ENCODE measurements around the gene USP32.
"Not testable (repeated sequence)": the region's sequence is repeated elsewhere in the genome, so short reads cannot be mapped to it uniquely, and the experiment has no call there.

Gene USP32

DNA sequence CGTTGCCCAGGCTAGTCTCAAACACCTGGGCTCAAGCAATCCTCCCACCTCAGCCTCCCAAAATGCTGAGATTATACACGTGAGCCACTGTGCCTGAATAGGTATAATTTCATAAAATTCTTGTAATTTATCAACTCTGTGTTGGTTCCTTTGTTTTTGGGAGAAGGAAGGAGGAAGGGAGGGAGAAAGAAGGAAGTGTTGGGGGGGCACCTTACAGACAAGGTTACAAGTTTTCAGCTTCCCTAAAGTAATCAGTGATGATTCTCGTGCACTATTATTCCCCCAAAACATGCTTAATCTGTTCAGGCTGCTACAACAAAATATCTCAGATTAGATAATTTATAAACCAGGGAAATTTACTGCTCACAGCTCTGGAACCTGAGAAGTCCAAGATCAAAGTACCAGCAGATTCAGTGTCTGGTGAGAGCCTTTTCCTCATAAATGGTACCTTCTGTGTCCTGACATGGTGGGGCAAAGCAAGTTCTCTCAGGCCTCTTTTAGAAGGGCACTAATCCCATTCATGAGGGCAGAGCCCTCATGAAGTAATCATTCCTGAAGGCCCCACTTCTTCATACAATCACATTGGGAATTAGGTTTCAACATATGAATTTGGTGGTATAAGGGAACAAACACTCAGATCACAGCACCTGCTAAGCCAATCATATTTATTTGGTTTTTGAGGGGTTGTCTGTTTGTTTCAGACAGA lies 28.1 kb downstream of the USP32 start:
- H3K4me1 Mint-ChIP-seq: peaks cover 8% of the 10 kb centered on the region
- peaks cover 4% of the 10 kb centered on the region for H3K36me3 Mint-ChIP-seq
- no peak overlapping the region for H3K4me3 Mint-ChIP-seq
- no peaks in the 10 kb centered on the region for H3K27me3 Mint-ChIP-seq
- no peak overlapping the region for H3K27ac Mint-ChIP-seq
- H3K9me3 Mint-ChIP-seq: no peaks in the 10 kb centered on the region

DNA sequence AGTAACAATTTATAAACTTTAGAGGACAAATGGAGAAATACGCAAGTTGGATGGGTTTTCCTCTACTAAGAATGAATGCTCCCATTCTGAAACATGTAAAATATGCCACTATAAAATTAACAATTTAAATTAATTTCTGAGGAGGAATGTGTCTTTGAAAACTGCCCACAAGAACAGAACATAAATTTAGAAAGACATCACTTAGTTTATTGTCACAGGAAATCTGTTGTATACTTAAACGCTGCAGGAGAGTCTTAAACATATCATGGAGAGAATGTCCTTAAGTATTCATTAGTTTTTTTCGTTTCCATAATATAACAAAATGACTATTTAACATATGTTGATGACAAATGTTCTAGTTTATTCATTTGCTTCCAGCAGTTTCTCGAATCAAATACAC lies 29.6 kb downstream of the USP32 start:
- Mint-ChIP-seq H3K36me3 (peaks cover 2% of the 10 kb centered on the region), H3K9me3 (no peaks in the 10 kb centered on the region), H3K27ac (no peak overlapping the region), H3K4me3 (no peak overlapping the region), H3K27me3 (no peaks in the 10 kb centered on the region), H3K4me1 (no peaks in the 10 kb centered on the region)

DNA sequence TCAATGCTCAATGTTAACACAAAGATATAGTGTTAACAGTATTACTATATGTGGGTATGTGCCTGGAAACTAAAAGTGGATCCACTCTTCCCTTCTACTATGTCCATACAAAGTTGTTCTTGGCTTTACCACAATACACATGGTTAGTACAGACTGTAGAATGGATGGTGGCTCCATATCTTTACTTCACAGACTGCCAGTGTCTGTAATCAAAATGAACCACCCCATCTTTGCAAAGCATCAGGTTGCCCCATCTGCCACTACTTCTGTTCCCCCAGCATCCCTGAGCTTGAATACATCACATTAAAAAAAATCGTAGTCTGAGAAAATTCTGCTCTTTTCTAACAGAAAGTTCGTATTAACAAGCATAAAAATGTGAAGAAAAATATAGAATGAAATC lies 30.0 kb downstream of the USP32 start:
- no peak overlapping the region for H3K27ac Mint-ChIP-seq
- H3K36me3 Mint-ChIP-seq: peaks cover 3% of the 10 kb centered on the region
- H3K4me3 Mint-ChIP-seq: no peak overlapping the region
- no peaks in the 10 kb centered on the region for H3K9me3 Mint-ChIP-seq
- H3K27me3 Mint-ChIP-seq: no peaks in the 10 kb centered on the region
- peaks cover 2% of the 10 kb centered on the region for H3K4me1 Mint-ChIP-seq

DNA sequence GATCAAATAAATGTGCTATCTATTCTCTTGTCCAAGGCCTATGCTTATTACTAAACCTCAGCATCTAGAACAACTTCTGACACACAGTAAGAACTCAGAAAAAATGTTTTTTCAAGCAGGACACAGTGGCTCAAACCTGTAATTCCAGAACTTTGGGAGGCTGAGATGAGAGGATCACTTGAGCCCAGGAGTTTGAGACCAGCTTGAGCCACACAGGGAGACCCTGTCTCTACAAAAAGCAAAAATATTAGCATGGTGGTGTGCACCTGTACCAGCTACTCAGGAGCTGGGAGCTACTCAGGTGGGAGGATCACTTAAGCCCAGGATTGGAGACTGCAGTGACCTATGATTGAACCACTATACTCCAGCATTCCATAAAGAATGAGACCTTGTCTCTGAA lies 32.5 kb downstream of the USP32 start:
- no peak overlapping the region for H3K4me3 Mint-ChIP-seq
- no peaks in the 10 kb centered on the region for H3K27me3 Mint-ChIP-seq
- H3K27ac Mint-ChIP-seq: no peak overlapping the region
- H3K36me3 Mint-ChIP-seq: peaks cover 10% of the 10 kb centered on the region
- peaks cover 6% of the 10 kb centered on the region for H3K9me3 Mint-ChIP-seq
- peaks cover 24% of the 10 kb centered on the region for H3K4me1 Mint-ChIP-seq

DNA sequence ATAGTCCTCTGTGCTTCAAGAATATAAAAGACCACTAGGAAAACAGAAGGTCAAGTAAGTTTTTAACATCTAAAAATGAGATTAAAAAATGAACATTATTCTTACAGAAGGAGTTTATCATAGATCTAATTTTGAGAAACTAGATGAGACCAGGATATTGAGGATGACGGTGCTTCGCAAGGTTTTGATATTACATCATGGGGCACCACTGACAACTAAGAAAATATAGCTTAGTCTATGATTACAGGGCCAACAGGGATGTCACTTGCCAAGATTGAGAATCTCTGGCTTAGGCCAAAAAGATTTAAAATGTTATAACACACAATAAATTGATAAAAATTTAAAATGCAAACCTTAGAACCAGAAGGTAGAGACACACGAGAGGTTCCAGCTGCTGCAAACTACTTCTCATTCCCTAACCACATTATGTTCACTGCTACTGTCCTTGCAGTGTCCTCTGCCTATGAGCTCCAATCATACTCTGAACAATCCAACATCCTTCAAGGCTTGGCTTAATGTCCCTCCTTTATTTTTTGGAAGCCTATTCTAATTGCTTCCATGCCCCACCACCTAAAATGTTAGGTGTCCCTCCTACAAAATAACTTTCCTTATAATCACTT lies 33.2 kb downstream of the USP32 start:
- Mint-ChIP-seq H3K36me3 (peaks cover 10% of the 10 kb centered on the region), H3K27me3 (no peaks in the 10 kb centered on the region), H3K4me1 (peaks cover 29% of the 10 kb centered on the region), H3K4me3 (no peak overlapping the region), H3K9me3 (peaks cover 6% of the 10 kb centered on the region), H3K27ac (no peak overlapping the region)

DNA sequence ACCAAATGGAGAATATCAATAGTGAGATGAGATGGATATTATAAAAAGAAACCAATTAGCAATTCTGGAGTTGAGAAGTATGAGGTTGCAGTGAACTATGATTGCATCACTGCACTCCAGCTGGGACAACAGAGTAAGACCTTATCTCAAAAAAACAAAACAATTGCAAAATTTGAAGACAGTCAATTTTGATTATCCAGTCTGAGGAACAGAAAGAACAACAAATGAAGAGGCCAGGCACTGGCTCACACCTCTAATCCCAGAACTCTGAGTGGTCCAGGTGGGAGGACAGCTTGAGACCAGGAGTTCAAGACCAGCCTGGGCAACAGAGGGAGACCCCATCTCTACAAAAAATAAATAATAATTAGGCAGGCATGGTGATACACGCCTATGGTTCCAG lies 35.0 kb downstream of the USP32 start:
- Mint-ChIP-seq H3K27ac (no peak overlapping the region), H3K4me1 (peaks cover 29% of the 10 kb centered on the region), H3K4me3 (no peak overlapping the region), H3K27me3 (no peaks in the 10 kb centered on the region), H3K9me3 (peaks cover 6% of the 10 kb centered on the region), H3K36me3 (peaks cover 13% of the 10 kb centered on the region)

DNA sequence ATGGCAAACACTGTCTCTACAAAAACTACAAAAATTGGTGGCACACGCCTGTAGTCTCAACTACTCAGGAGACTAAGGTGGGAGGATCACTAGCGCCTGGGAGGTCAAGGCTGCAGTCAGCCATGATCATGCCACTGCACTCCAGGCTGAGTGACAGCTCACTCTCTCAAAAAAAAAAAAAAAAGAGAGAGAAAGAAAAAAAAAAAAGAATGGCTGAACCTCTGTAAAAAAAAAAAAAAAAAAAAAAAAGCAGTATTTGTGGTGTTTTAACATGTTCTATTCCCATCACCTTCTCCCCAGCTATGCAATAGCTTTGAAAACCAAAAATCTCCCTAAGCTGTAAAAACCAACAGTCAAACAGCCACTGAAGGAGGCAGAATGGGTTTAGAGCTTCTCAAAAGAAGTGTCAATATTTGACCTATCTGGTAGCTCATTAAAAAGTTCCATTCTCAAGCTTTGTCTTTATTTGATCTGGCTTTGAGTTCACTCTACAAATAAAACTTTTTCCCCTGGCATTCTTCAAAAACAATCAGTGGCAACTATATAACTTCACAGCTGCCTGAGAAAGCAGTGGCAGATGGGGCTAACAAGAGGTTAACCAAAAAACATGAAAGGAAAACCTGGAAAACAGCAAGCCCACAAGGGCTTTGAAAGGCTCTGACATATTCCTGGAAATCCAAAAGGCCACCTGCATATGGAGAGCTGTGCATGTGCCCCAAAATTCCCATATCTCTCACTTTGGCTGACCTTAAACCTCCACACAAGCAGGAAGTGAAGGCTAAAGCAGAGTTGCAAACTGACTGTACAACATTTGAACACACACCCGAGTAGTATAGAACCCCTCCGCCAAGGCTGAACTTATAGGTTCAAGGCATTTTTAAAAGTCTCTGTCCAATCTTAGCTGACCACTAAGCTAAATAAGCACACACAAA lies 36.0 kb downstream of the USP32 start:
- peaks cover 6% of the 10 kb centered on the region for H3K9me3 Mint-ChIP-seq
- no peak overlapping the region for H3K4me3 Mint-ChIP-seq
- H3K27me3 Mint-ChIP-seq: no peaks in the 10 kb centered on the region
- H3K36me3 Mint-ChIP-seq: peaks cover 13% of the 10 kb centered on the region
- peaks cover 29% of the 10 kb centered on the region for H3K4me1 Mint-ChIP-seq
- H3K27ac Mint-ChIP-seq: peak overlapping the region; percentile 35

DNA sequence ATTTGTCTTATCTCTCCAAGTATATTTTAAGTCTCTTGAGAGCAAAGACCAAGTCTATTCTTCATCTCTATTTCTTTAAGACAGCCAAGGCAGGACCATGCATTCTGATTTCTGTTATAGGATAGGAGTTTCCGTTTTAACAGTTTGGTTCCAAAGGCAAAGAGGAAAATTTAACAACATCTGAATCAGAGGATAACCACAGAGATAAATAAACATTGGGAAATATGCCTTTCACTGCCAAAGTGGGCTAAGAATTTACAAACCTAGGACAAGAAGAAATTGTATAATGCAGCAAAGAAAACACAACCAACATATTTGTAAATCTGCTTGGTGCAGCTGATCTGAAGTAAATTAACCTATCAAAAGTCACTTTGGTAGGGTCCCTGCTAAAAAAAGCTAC lies 37.7 kb downstream of the USP32 start:
- Mint-ChIP-seq H3K36me3 (peaks cover 13% of the 10 kb centered on the region), H3K9me3 (peaks cover 6% of the 10 kb centered on the region), H3K4me3 (no peak overlapping the region), H3K4me1 (peaks cover 29% of the 10 kb centered on the region), H3K27ac (no peak overlapping the region), H3K27me3 (no peaks in the 10 kb centered on the region)

DNA sequence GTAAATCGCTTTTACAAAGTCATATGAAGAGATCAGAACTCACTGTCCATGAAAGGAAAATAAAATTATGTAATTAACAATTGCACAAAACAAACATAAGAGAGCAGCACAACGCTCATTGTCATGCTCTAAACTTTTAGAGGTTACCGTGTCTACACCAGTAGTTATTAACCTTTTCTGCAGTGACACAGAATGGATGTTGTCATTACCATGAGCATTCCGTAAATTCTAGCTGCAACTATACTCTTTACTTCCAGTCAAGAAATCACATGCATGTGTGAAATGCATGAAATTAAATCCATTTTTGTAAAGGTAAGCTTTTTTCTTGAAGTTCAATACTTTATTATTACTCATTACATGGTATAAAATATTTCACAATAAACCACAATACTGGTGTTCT lies 38.2 kb downstream of the USP32 start:
- Mint-ChIP-seq H3K36me3 (peaks cover 11% of the 10 kb centered on the region), H3K27ac (no peak overlapping the region), H3K9me3 (peaks cover 6% of the 10 kb centered on the region), H3K4me3 (no peak overlapping the region), H3K4me1 (peaks cover 29% of the 10 kb centered on the region), H3K27me3 (no peaks in the 10 kb centered on the region)

DNA sequence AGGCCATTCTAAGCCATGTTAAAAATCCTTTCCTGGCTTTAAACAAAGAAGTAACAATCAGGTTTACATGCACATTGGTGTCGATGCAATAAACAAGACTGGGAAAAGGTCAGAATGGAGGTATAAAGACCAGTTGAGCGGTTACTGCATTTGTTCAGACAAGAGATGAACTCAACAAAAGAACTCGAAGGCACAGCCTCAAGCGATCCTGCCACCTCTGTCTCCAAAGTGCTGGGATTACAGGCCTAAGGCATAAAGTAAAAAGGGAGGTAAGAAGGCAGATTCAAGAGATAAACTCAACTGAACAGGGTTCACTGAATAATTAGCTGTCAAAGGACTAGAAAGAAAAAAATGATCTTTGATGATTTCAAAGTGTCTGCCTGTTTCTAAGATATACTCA lies 39.4 kb downstream of the USP32 start:
- Mint-ChIP-seq H3K4me3 (no peak overlapping the region), H3K4me1 (peaks cover 29% of the 10 kb centered on the region), H3K27me3 (no peaks in the 10 kb centered on the region), H3K36me3 (peaks cover 11% of the 10 kb centered on the region), H3K27ac (no peak overlapping the region), H3K9me3 (peaks cover 6% of the 10 kb centered on the region)

DNA sequence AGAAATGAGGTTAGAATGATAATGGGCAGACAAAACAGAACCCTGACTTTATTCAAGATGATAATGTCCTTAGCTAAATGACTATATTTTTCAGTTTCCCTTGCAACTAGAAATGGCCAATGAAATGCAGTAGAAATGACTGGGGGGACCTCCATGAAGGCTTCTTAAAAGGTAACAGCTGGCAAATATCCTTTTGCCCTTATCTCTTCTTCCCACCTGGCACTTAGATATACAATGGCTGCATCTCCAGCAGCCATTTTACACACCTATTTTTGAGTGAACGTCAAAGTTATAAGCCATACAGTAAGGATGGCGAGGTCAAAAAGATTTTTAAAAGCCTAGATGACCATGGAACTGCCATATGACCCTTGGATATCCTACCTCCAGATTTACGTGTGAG lies 39.9 kb downstream of the USP32 start:
- H3K36me3 Mint-ChIP-seq: peaks cover 11% of the 10 kb centered on the region
- peaks cover 29% of the 10 kb centered on the region for H3K4me1 Mint-ChIP-seq
- no peak overlapping the region for H3K27ac Mint-ChIP-seq
- peaks cover 6% of the 10 kb centered on the region for H3K9me3 Mint-ChIP-seq
- H3K27me3 Mint-ChIP-seq: no peaks in the 10 kb centered on the region
- no peak overlapping the region for H3K4me3 Mint-ChIP-seq

DNA sequence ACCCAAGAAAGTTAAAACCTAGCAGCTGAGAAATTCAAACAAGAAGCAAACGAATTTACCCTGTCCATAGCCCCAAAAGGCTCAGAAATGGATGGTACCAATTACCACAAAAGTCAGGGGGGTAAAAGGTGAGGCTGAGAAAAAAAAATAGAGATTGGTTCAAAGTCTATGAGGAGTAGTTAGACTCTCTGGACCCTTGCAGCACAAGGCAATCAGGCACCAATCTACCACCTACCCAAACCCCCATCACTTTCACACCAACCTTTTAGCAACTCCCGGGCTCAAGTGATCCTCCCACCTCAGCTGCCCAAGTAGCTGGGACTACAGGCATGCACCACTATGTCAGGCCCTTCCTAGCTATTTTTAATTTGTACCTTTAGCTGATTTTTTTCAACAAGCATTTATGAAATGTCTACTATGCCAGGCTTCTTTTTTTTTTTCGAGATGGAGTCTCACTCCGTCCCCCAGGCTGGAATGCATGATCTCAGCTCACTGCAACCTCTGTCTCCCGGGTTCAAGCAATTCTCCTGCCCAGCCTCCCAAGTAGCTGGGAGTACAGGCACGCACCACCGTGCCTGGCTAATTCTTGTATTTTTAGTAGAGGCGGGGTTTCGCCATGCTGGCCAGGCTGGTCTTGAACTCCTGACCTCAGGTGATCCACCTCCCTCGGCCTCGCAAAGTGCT lies 40.8 kb downstream of the USP32 start:
- Mint-ChIP-seq H3K27ac (no peak overlapping the region), H3K4me1 (peaks cover 25% of the 10 kb centered on the region), H3K4me3 (no peak overlapping the region), H3K27me3 (no peaks in the 10 kb centered on the region), H3K36me3 (peaks cover 3% of the 10 kb centered on the region), H3K9me3 (peaks cover 2% of the 10 kb centered on the region)

DNA sequence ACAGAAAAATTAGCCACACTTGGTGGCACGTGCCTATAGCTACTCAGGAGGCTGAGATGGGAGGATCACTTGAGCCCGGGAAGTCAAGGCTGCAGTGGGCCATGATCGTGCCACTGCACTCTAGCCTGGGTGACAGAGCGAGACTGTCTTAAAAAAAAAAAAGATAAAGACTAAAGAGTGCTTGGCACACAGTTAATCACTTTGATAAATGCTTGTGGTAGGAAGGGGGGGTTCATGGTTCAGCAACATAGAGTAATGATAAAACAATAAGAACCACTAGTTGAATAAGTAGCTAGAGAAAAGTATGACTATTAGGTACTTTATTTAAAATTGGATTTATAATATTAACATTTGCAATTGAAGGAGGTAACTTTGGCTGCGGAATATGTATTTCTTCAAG lies 43.3 kb downstream of the USP32 start:
- Mint-ChIP-seq H3K4me3 (no peak overlapping the region), H3K27ac (no peak overlapping the region), H3K36me3 (peaks cover 10% of the 10 kb centered on the region), H3K4me1 (peaks cover 5% of the 10 kb centered on the region), H3K27me3 (no peaks in the 10 kb centered on the region), H3K9me3 (no peaks in the 10 kb centered on the region)

DNA sequence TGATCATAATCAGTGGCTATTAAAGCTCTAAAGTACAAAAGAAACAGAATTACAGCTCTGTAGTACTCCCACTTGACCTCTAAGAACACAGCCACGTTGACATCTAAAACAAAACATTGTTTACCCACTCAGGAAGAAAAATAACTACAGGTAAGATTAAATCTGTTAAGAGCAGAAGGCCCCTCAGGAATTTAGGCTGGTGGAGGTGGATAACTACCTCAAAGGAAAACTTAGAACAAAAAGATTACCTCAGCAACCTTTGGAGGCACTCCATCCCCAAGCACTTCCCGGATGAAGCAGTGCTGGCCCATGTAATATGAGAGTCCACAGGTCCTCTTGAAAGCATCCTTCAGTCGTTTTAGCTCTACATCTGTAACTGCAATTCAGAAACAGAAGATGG lies 46.7 kb downstream of the USP32 start:
- Mint-ChIP-seq H3K27me3 (no peaks in the 10 kb centered on the region), H3K36me3 (peaks cover 27% of the 10 kb centered on the region), H3K4me3 (no peak overlapping the region), H3K4me1 (peaks cover 14% of the 10 kb centered on the region), H3K9me3 (no peaks in the 10 kb centered on the region), H3K27ac (no peak overlapping the region)

DNA sequence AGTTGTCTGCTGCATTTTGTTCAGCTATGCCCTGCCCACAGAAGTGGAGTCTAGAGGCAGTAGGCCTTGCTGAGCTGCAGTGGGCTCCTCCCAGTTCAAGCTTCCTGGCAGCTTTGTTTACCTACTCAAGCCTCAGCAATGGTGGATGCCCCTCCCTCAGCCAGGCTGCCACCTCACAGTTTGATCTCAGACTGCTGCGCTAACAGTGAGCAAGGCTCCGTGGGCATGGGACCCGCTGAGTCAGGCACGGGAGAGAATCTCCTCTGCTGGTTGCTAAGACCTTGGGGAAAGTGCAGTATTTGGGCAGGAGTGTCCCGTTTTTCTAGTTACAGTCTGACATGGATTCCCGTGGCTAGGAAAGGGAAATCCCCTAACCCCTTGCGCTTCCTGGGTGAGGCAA lies 49.4 kb downstream of the USP32 start:
- H3K9me3 Mint-ChIP-seq, H3K4me3 Mint-ChIP-seq, H3K27me3 Mint-ChIP-seq, H3K27ac Mint-ChIP-seq: not testable (repeated sequence)
- Mint-ChIP-seq H3K4me1 (peaks cover 14% of the 10 kb centered on the region), H3K36me3 (peaks cover 27% of the 10 kb centered on the region)

Data from activated naive CD4-positive, alpha-beta T cell treated with anti-CD3 and anti-CD28 coated beads, Interleukin-2, amount 50 U/mL, for 24 hours (primary cell).